ENCODE measurements around the gene PARVB. TPM values are rescaled to one million over a fixed set of nuclear protein-coding genes. Genes with fewer than 3 reads are reported as not detected.
A peak's percentile ranks its signal among the peaks of the same experiment; 100 is the strongest.

PARVB gene
- polyA plus RNA-seq, 3 donors from 2014 or later: 1.8 to 3.8 (median 2.7) TPM

DNA sequence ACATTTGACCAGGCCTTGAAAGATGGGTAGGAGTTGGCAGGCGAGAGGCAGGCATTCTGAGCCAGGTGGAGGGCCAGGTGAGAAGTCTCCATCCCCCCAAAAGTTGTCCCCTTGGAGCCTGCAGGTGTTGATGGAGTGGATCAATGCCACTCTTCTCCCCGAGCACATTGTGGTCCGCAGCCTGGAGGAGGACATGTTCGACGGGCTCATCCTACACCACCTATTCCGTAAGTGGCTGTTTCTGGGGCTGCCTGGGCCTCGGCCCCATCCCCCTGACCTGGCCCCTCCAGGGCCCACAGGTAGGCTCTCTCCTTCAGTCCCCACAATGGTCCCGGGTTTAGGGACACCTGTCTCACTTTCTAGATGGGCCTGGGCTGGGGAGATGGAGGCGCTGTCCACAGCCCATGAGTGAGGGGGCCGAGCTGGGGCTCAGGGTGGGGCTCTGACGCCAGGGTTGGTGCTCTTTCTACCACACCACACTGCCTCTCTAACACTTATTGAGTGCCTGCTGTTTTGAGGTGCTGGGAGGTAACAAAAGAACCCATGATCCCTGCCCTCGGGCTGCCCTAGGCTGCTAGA is 163.6 kb downstream of the PARVB start:
- DNase-seq: no peak
- Mint-ChIP-seq H3K36me3 (peaks cover 0 to 5% (median 3%) of the 10 kb centered on the region in 3 donors), H3K27ac (no peak overlapping the region), H3K4me3 (no peak overlapping the region), H3K27me3 (ENCODE audit: low read depth in 3 of 3) (peaks cover 0 to 3% (median 0%) of the 10 kb centered on the region in 3 donors), H3K4me1 (peaks cover 18 to 22% of the 10 kb centered on the region in 2 donors), H3K9me3 (peaks cover 0 to 1% (median 0%) of the 10 kb centered on the region in 6 donors)

DNA sequence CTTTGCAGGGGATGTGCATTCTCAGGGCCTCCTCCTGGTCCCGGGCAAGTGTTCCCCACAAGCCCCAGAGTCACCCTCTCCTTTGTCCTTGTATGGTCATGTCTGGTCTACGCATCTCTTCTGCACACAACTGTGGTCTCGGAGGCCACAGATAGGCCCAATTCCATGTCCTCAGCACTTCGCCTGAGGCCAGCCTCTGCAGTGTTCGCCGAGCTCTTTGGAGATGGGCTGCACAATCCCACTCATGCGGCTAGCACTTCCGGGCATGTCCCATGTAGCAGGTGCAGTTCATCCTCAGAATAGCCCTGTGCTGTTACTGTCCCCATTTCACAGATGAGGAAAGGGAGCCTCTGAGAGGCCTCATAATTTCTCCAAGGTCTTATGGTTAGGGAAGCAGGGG is 164.2 kb downstream of the PARVB start:
- peaks cover 3 to 6% (median 5%) of the 10 kb centered on the region in 3 donors for H3K36me3 Mint-ChIP-seq
- H3K27me3 Mint-ChIP-seq (ENCODE audit: low read depth in 3 of 3): peaks cover 0 to 3% (median 0%) of the 10 kb centered on the region in 3 donors
- peaks cover 20 to 22% of the 10 kb centered on the region in 2 donors for H3K4me1 Mint-ChIP-seq
- no peak overlapping the region for H3K27ac Mint-ChIP-seq
- H3K9me3 Mint-ChIP-seq: peaks cover 0 to 1% (median 0%) of the 10 kb centered on the region in 6 donors
- H3K4me3 Mint-ChIP-seq: no peak overlapping the region
- DNase-seq: no peak

DNA sequence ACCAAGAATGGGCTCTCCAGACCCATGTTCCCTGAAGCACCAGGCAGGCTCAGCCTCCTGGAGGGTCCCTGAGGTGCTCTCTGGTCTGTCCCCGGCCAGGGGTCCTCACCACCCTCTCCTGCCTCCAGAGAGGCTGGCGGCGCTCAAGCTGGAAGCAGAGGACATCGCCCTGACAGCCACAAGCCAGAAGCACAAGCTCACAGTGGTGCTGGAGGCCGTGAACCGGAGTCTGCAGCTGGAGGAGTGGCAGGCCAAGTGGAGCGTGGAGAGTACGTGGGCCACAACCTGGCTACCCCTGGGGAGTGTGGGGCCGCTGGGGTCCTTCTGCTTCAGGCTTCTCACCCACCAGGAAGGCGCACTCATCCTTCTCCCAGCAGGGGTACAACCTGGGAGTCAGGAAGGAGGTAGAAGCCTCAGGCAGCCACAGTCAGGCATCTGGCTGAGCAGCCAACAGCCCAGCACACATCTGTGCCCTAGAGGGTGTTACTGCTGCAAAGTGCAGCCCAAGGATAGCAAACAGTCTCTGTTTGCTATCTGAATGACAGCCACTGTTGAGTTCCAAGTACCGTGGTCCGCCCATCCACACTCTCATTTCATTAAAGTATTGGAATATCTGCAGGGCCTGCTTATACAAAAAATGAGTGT is 165.0 kb downstream of the PARVB start:
- Mint-ChIP-seq H3K36me3 (peaks cover 8 to 13% (median 12%) of the 10 kb centered on the region in 3 donors), H3K4me3 (no peak overlapping the region), H3K9me3 (peaks cover 0 to 1% (median 0%) of the 10 kb centered on the region in 6 donors), H3K27ac (no peak overlapping the region), H3K4me1 (peaks cover 22% of the 10 kb centered on the region in 2 donors), H3K27me3 (ENCODE audit: low read depth in 3 of 3) (peaks cover 0 to 3% (median 0%) of the 10 kb centered on the region in 3 donors)
- DNase-seq: no peak

DNA sequence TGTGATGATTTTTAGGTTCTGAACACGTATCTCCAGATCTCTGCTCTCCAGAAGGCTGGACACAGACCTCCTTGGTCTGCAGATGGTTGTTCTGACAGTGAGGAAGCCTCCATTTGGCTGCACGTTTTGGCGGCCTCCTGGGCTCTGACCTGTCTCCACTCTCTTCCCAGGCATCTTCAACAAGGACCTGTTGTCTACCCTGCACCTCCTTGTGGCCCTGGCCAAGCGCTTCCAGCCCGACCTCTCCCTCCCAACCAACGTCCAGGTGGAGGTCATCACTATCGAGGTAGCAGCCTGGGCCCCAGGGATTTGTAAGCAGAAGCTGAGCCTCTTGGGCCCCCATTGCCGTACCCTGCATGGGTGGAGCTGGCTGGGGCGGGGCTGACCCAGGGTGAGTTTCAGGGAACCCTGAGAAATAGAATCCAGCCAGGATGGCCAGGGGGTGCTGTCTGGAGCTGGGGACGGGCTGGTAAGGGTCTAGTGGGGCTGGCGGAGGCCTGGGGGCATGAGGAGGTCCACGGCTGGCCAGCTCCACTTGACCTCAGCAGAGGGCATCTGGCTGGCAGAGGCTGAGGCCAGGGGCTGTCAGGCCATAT is 166.4 kb downstream of the PARVB start:
- DNase-seq: no peak
- no peak overlapping the region for H3K4me3 Mint-ChIP-seq
- H3K27me3 Mint-ChIP-seq (ENCODE audit: low read depth in 3 of 3): peaks cover 0 to 3% (median 0%) of the 10 kb centered on the region in 3 donors
- no peak overlapping the region for H3K27ac Mint-ChIP-seq
- peaks cover 24% of the 10 kb centered on the region in 2 donors for H3K4me1 Mint-ChIP-seq
- peaks cover 17 to 21% (median 18%) of the 10 kb centered on the region in 3 donors for H3K36me3 Mint-ChIP-seq
- H3K9me3 Mint-ChIP-seq: peaks cover 0 to 1% (median 0%) of the 10 kb centered on the region in 6 donors

DNA sequence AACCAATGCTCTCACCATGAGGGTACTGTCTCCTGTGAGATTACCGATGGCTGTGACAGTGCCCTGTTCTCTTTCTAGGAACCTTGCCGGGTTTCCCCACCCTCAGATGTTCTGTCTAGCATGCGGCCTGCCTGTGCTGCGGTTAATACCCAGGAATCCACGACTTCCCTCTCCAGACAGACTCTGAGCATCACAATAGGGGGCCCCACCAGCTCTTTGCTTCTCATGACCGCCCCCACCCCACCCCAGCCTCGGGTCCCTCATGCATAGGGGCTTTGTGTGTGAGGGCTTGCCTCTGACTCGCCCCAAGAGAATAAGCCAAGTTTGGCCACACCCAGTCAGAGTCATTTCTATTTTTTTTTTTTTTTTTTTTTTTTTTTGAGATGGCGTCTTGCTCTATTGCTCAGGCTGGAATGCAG is 166.9 kb downstream of the PARVB start:
- Mint-ChIP-seq H3K27ac (no peak overlapping the region), H3K4me1 (peaks cover 24% of the 10 kb centered on the region in 2 donors), H3K36me3 (peaks cover 17 to 21% (median 18%) of the 10 kb centered on the region in 3 donors), H3K4me3 (no peak overlapping the region), H3K9me3 (peaks cover 0 to 1% (median 0%) of the 10 kb centered on the region in 6 donors), H3K27me3 (ENCODE audit: low read depth in 3 of 3) (peaks cover 0 to 3% (median 0%) of the 10 kb centered on the region in 3 donors)
- no peak for DNase-seq

DNA sequence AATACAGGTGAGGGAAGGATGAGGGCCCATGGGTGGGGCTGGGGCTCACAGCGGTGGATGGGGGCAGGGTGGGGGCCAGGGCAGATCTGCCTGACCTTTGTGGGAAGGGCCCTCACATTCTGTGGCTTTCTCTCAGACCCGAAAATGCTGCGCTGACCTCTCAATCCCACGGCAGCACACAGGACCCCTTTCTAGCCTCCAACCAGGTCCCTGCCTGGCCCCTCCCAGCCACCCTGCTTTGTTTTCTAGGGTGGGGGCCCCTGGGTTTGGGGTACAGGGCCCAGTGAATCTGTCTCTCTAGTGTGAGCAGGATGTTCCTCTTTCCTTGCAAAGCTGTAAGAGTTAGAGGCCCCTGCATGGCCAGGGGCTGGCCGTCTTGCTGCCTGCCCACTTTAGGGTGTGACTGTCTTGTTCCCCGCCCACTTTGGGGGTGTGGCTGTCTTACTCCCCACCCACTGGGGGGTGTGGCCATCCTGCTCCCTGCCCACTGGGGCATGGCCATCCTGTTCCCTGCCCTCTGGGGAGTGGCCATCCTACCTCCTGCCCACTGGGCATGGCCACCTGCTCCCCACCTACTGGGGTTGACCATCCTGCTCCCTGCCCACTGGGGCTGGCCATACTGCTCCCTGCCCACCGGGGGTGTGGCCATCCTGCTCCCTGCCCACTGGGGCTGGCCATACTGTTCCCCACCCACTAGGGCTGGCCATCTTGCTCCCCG is 168.2 kb downstream of the PARVB start:
- peak overlapping the region in 1 of 6 donors; percentile 17 for H3K27ac Mint-ChIP-seq

DNA sequence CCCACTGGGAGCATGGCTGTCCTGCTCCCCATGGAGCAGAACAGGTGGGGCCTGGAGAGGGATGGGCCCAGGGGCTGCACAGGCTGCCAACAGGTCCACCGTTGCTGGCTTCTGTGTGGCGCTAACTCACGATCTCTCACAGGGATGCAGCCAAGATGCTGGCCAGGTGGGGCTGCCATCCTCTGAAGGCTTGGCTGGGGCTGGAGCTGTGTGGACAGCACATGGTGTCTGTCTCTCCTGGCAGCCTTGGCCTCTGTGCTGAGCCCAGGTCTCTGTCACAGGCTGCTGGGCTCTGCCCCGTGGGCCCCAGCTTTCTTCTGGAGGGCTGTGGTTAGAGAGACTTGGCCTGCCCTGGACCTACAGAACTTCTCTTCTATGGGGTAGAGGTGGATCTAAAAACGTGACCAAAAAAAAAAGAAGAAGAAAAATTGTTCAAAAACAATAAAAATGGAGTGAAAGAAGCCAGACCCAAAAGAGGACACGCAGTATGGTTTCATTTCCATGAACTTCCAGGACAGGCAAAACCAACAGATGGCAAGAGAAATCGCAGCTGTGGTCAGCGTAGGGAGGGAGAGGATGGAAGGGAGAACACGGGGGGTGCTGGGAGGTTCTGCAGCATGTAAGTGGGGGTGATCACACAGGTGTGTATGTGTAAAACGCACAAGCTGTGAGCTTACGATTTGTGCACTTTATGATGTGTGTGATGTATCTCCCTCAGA is 168.9 kb downstream of the PARVB start:
- Mint-ChIP-seq H3K9me3 (no peaks in the 10 kb centered on the region), H3K27ac (peak overlapping the region in 4 of 6 donors; percentile 3 to 76 (median 40)), H3K27me3 (ENCODE audit: low read depth in 3 of 3) (peaks cover 0 to 1% (median 0%) of the 10 kb centered on the region in 3 donors), H3K4me3 (peak overlapping the region in 1 of 5 donors; percentile 37), H3K4me1 (peaks cover 21 to 30% of the 10 kb centered on the region in 2 donors), H3K36me3 (peaks cover 21 to 27% (median 23%) of the 10 kb centered on the region in 3 donors)
- DNase-seq: no peak

More for the DNA sequence above, 168.2 kb downstream of the PARVB start:
- peaks cover 17 to 21% (median 18%) of the 10 kb centered on the region in 3 donors for H3K36me3 Mint-ChIP-seq
- H3K27me3 Mint-ChIP-seq (ENCODE audit: low read depth in 3 of 3): peaks cover 0 to 1% (median 0%) of the 10 kb centered on the region in 3 donors
- DNase-seq: peak; percentile 50 to 54 (median 50)
- no peaks in the 10 kb centered on the region for H3K9me3 Mint-ChIP-seq
- H3K4me1 Mint-ChIP-seq: peaks cover 22 to 24% of the 10 kb centered on the region in 2 donors
- H3K4me3 Mint-ChIP-seq: no peak overlapping the region

DNA sequence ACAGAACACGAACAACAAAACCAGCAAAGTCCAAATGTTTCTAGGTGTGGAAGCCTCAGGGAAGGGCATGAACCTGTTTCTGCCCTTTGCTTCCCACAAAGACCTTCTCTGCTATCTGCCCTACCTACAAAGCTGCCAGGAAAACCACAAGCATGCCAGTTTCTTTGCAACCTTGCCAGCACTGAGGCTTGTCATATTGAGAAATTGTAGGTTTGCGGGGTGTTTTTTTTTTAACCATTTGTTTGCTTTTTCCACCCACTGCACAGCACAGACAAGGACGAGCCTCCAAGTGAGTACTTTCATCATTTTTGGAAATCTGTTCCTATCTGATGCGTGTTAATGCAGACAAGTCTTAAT is 169.4 kb downstream of the PARVB start:
- H3K4me1 Mint-ChIP-seq: peaks cover 19 to 31% of the 10 kb centered on the region in 2 donors
- no peaks in the 10 kb centered on the region for H3K9me3 Mint-ChIP-seq
- H3K27ac Mint-ChIP-seq: peak overlapping the region in 1 of 6 donors; percentile 63
- H3K4me3 Mint-ChIP-seq: no peak overlapping the region
- peaks cover 26 to 29% (median 27%) of the 10 kb centered on the region in 3 donors for H3K36me3 Mint-ChIP-seq
- peaks cover 0 to 1% (median 0%) of the 10 kb centered on the region in 3 donors for H3K27me3 Mint-ChIP-seq (ENCODE audit: low read depth in 3 of 3)
- no peak for DNase-seq

DNA sequence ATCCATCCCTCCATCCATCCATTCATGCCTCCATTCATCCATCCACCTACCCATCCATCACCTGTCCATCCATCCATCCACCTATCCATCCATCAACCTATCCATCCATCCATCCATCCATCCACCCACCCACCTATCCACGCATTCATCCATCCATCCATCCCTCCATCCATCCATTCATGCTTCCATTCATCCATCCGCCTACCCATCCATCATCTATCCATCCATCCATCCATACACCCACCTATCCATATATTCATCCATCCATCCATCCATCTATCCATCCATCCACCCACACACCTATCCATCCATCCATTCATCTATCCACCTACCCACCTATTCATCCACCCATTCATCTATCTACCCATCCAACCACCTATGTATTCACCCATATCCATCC is 170.5 kb downstream of the PARVB start:
- Mint-ChIP-seq H3K4me3 (no peak overlapping the region), H3K27me3 (ENCODE audit: low read depth in 3 of 3) (peaks cover 0 to 1% (median 0%) of the 10 kb centered on the region in 3 donors), H3K27ac (peak overlapping the region in 1 of 6 donors; percentile 67), H3K4me1 (peaks cover 19 to 36% of the 10 kb centered on the region in 2 donors), H3K9me3 (no peaks in the 10 kb centered on the region), H3K36me3 (peaks cover 35 to 36% (median 35%) of the 10 kb centered on the region in 3 donors)
- DNase-seq: no peak

DNA sequence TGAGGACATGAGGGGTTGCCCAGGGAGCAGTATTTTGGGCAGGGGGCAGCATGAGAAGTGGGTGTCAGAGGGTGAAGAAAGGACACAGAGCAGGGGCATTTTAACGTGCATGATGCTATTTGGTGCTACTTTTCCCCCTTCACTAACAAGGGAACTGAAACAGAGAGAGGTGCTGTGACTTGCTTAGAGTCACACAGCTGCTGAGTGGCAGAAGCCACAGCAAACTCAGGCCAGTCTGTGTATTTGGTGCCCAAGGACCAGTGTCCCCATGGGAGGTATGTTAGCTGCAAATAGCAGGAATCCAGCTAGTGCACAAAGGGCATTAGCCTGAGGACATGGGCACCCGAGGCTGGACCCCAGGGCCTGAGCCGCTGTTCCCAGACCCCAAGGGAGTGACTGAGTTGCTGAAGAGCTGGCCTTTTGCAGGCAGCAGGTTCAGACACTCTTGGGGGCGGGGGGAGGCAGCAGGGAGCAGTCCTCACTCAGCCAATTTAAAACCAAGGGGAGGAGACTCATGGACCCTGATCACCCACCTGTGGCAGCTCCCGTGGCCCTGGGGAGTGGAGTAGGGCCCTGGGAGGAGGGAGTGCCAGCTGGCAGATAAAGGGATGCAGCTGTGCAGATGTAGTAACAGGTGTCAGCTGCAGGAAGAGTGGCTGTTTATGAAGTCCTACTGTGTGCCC is 171.2 kb downstream of the PARVB start:
- no peak for DNase-seq
- Mint-ChIP-seq H3K36me3 (peaks cover 36 to 37% (median 37%) of the 10 kb centered on the region in 3 donors), H3K4me1 (peaks cover 20 to 38% of the 10 kb centered on the region in 2 donors), H3K4me3 (no peak overlapping the region), H3K9me3 (no peaks in the 10 kb centered on the region), H3K27me3 (ENCODE audit: low read depth in 3 of 3) (peaks cover 0 to 1% (median 0%) of the 10 kb centered on the region in 3 donors), H3K27ac (no peak overlapping the region)

DNA sequence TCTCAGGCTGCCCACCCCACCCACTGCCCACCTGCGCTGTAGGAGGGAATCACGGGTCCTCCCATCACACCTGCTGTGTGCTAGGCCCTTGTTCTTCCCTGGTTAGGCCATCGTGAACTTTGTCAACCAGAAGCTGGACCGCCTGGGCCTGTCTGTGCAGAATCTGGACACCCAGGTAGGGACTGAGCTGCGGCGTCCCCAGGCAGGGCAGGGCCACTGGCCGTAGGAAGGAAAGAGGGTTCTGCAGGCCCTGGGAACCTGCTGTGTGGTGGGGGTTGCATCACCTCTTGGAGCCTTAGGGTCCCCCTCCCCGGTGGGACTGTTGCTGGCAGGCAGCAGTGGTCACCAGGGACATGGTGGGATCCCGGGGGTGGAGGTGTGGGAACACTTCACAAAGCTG is 172.1 kb downstream of the PARVB start:
- H3K4me3 Mint-ChIP-seq: no peak overlapping the region
- no peaks in the 10 kb centered on the region for H3K9me3 Mint-ChIP-seq
- DNase-seq: no peak
- peaks cover 23 to 38% of the 10 kb centered on the region in 2 donors for H3K4me1 Mint-ChIP-seq
- H3K36me3 Mint-ChIP-seq: peaks cover 36 to 37% (median 37%) of the 10 kb centered on the region in 3 donors
- H3K27me3 Mint-ChIP-seq (ENCODE audit: low read depth in 3 of 3): peaks cover 0 to 1% (median 0%) of the 10 kb centered on the region in 3 donors
- H3K27ac Mint-ChIP-seq: no peak overlapping the region

DNA sequence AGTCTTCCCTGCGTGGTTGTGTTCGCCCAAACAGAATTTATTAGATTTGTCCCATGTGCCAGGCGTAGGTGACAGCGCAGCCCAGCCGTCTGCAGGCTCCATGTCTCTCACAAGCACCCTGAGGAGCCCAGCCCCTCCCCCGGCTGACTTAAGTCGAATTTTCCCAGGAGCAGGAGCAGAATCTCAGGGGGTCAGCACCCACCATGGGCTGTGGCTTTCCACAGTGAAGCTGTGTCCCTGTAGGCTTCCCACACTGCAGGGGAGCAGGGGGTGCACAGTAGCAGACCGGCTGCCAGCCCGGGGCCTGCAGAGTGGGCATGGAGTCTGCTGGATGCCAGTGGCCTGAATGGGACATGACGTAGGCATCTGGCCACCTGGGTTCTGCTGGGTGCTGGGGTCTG is 172.6 kb downstream of the PARVB start:
- no peak for DNase-seq
- H3K4me3 Mint-ChIP-seq: no peak overlapping the region
- H3K27ac Mint-ChIP-seq: no peak overlapping the region
- peaks cover 0 to 1% (median 0%) of the 10 kb centered on the region in 3 donors for H3K27me3 Mint-ChIP-seq (ENCODE audit: low read depth in 3 of 3)
- H3K4me1 Mint-ChIP-seq: peaks cover 23 to 38% of the 10 kb centered on the region in 2 donors
- peaks cover 35 to 37% (median 37%) of the 10 kb centered on the region in 3 donors for H3K36me3 Mint-ChIP-seq
- H3K9me3 Mint-ChIP-seq: no peaks in the 10 kb centered on the region

Data from immature natural killer cell (primary cell).